Measurements from ENCODE around the gene ZNF141. TPM values are rescaled to one million over a fixed set of nuclear protein-coding genes. Genes with fewer than 3 reads are reported as not detected.

Gene ZNF141
- 10 to 100 TPM in 7 of 9 donors, 1 to 10 TPM in 2; 5.5 to 45.9 (median 14.2) TPM for total RNA-seq
- polyA plus RNA-seq, result 10 to 100 TPM in 2 of 3 donors, 1 to 10 TPM in 1; 9.3 to 16.7 (median 10.9) TPM
- long read RNA-seq, donor 1, transcript ZNF141-201 (4 exons, 2,970 nt), result major isoform, 5 of 15 reads
- long read RNA-seq, donor 1, partial matches to known transcripts, result 10 of 15 reads
- long read RNA-seq, donor 1, other reads (novel, unspliced or antisense), result 0 of 15 reads
- long read RNA-seq, donor 2, partial matches to known transcripts, result 0 of 2 reads
- long read RNA-seq, donor 2, other reads (novel, unspliced or antisense), result 0 of 2 reads
- long read RNA-seq, donor 3, partial matches to known transcripts, result 0 of 1 reads
- long read RNA-seq, donor 3, other reads (novel, unspliced or antisense), result 0 of 1 reads
- long read RNA-seq, donor 4, partial matches to known transcripts, result 2 of 5 reads
- long read RNA-seq, donor 4, other reads (novel, unspliced or antisense), result 2 of 5 reads
- long read RNA-seq, donor 5, partial matches to known transcripts, result 0 of 3 reads
- long read RNA-seq, donor 5, other reads (novel, unspliced or antisense), result 1 of 3 reads
- long read RNA-seq, donor 6, partial matches to known transcripts, result 0 of 5 reads
- long read RNA-seq, donor 6, other reads (novel, unspliced or antisense), result 3 of 5 reads
- long read RNA-seq, donor 7, partial matches to known transcripts, result 0 of 3 reads
- long read RNA-seq, donor 7, other reads (novel, unspliced or antisense), result 0 of 3 reads
- long read RNA-seq, donor 8, transcript ZNF141-201 (4 exons, 2,970 nt), result major isoform, 7 of 15 reads
- long read RNA-seq, donor 8, partial matches to known transcripts, result 8 of 15 reads
- long read RNA-seq, donor 8, other reads (novel, unspliced or antisense), result 0 of 15 reads
- long read RNA-seq, donor 9, partial matches to known transcripts, result 0 of 4 reads
- long read RNA-seq, donor 9, other reads (novel, unspliced or antisense), result 0 of 4 reads
- long read RNA-seq, donor 10, partial matches to known transcripts, result 0 of 1 reads
- long read RNA-seq, donor 10, other reads (novel, unspliced or antisense), result 0 of 1 reads

DNA sequence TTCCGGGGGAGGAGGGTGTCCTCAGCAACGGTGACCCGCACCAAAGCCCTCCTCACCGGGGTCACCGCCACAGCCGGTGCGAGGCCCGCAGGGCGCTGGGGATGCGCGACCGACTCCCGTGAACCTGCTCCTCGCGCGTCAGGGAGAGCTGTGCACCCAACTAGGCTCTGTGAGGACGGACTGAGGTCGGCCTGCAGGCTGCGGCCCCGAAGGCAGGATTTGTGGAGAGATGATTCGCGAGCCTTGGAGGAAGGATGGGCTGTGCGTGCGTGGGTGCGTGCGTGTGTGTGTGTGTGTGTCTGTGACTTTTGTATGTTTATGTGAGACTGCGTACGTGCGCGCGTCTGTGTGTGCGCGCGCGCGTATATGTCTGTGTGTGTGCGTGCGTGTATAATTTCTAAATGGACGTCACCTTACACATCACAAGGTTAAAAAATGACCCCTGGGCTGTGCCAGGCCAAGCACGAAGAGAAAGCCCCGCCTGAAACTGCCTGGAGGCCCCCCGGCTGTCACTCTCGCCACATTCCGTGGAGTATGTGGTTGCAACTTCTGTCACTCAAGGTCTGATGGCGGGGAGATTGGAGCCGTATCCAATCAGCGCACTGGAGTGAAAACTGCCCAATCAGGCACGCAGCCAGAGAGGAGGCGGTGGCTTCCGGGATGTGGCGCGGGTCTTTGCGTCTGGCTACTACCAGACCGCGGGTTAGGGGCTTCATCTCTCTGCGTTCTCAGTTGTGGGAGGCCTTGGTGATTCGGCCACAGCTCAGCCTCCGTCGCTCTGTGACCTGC, at the start of gene ZNF141:
TSS of gene ZNF141 (plus strand) at position 672 of the 789 bp plus-strand sequence. CDS start 170 bp downstream, outside the sequence.
- no peaks in the 10 kb centered on the region for H3K9me3 ChIP-seq (replicated peaks in 1 of 3)
- TF ChIP-seq, protein P1, sequence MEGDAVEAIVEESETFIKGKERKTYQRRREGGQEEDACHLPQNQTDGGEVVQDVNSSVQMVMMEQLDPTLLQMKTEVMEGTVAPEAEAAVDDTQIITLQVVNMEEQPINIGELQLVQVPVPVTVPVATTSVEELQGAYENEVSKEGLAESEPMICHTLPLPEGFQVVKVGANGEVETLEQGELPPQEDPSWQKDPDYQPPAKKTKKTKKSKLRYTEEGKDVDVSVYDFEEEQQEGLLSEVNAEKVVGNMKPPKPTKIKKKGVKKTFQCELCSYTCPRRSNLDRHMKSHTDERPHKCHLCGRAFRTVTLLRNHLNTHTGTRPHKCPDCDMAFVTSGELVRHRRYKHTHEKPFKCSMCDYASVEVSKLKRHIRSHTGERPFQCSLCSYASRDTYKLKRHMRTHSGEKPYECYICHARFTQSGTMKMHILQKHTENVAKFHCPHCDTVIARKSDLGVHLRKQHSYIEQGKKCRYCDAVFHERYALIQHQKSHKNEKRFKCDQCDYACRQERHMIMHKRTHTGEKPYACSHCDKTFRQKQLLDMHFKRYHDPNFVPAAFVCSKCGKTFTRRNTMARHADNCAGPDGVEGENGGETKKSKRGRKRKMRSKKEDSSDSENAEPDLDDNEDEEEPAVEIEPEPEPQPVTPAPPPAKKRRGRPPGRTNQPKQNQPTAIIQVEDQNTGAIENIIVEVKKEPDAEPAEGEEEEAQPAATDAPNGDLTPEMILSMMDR (IDR thresholded peaks at IDR 0.05), result no peak
- peak; percentile 86 to 92 for TF ChIP-seq POLR2A (IDR thresholded peaks at IDR 0.05)
- H3K27ac ChIP-seq, result peak within 1 kb of the TSS; percentile 87 to 96 (median 91)
- H3K27me3 ChIP-seq, result no peaks in the 10 kb centered on the region
- H3K36me3 ChIP-seq (replicated peaks in 1 of 2), result no peaks in the 10 kb centered on the region
- DNase-seq, result peak; percentile 96 to 99 (median 98)
- peaks cover 10 to 12% of the 10 kb centered on the region in 2 donors for H3K4me1 ChIP-seq (replicated peaks in 1 of 2)
- 0 to 1% (median 1%) methylated on average over 25 to 59 of the region's 59 CpGs for WGBS, 4 donors
- intact Hi-C loops (cut with DNase I), result no loop called here
- peak within 1 kb of the TSS; percentile 54 to 96 (median 84) for H3K4me3 ChIP-seq

DNA sequence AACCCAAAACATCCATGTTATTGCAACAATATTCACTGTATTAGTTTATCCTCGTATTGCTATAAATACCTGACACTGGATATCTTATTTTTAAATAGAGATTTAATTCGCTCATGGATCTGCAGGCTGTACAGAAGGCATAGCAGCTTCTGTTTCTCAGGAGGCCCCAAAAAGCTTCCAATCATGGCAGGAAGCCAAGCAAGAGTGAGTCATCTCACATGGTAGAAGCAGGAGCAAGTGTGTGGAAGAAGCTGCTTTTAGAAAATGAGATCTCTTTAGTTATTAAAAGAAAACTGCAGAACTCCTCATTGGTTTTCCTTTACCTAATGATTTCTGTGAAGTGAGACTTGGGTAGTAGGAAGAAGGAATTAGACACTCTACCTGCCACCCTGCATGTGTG, 48.7 kb upstream of the ZNF141 start:
- Histone ChIP-seq H3K27ac (no peak overlapping the region), H3K9me3 (replicated peaks in 1 of 3) (peaks cover 0 to 7% (median 0%) of the 10 kb centered on the region in 3 donors), H3K27me3 (no peaks in the 10 kb centered on the region), H3K4me3 (no peak overlapping the region), H3K4me1 (replicated peaks in 1 of 2) (no peaks in the 10 kb centered on the region), H3K36me3 (replicated peaks in 1 of 2) (no peaks in the 10 kb centered on the region)
- no peak for TF ChIP-seq POLR2A (IDR thresholded peaks at IDR 0.05)
- TF ChIP-seq, protein P1 (IDR thresholded peaks at IDR 0.05), result no peak
- intact Hi-C loops (cut with DNase I), result no loop called here
- WGBS, 4 donors, result 88 to 92% (median 88%) methylated on average over 2 of the region's 2 CpGs
- no peak for DNase-seq

DNA sequence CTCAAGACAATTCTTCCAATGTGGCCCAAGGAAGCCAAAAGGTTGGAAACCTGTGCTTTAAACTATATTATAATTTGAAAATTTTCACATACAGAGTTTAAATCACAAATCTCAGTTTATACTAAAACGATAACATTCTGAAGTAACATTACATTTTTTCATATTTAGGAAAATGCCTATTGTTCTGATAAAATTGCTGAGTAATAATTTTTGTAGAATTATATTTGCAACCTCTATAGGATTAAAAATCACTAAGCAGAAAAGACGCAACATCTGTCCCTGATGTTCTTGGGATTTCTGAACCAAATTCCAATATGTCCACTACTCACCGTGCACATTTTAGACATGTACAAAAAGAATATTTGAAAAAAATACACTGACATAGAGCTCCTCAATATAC, 42.9 kb upstream of the ZNF141 start:
- Histone ChIP-seq H3K9me3 (replicated peaks in 1 of 3) (no peaks in the 10 kb centered on the region), H3K36me3 (replicated peaks in 1 of 2) (no peaks in the 10 kb centered on the region), H3K4me1 (replicated peaks in 1 of 2) (no peaks in the 10 kb centered on the region), H3K4me3 (no peak overlapping the region), H3K27me3 (no peaks in the 10 kb centered on the region), H3K27ac (no peak overlapping the region)
- no peak for DNase-seq
- 91 to 94% (median 93%) methylated on average over 3 of the region's 3 CpGs for WGBS, 4 donors
- intact Hi-C loops (cut with DNase I), result no loop called here
- TF ChIP-seq, protein P1 (IDR thresholded peaks at IDR 0.05), result no peak
- TF ChIP-seq POLR2A (IDR thresholded peaks at IDR 0.05), result no peak
